Measurements from ENCODE around the gene SNRPN. TPM values are rescaled to one million over a fixed set of nuclear protein-coding genes. Genes with fewer than 3 reads are reported as not detected.
"Not testable (repeated sequence)": the region's sequence is repeated elsewhere in the genome, so short reads cannot be mapped to it uniquely, and the experiment has no call there.

Gene SNRPN
- total and polyA plus RNA-seq, 4 donors = 65.1 to 192 (median 83.0) TPM

DNA sequence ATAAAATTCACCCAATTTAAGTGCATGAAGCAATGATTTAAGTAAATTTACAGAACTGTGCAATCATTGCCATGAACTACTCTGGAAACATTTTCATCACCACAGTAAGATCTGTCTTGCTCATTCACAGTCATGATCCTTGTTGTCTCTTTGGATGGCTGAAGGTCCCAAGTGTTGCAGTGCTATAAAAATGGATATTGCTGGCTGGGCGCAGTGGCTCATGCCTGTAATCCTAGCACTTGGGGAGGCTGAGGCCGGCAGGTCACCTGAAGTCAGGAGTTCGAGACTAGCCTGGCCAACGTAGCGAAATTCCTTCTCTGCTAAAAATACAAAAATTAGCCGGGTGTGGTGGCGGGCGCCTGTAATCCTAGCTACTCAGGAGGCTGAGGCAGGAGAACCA is 17.0 kb downstream of the SNRPN start:
- Histone ChIP-seq H3K36me3 (ENCODE audit: control insufficient read depth in 4 of 4, insufficient read depth in 4 of 4, low read length in 4 of 4) (peaks cover 13 to 26% (median 18%) of the 10 kb centered on the region in 4 donors), H3K4me1 (ENCODE audit: control insufficient read depth in 5 of 5, insufficient read depth in 5 of 5, low read length in 5 of 5) (no peaks in the 10 kb centered on the region), H3K9ac (ENCODE audit: insufficient read depth in 1 of 2, low read length in 2 of 2) (no peak overlapping the region), H3K9me3 (ENCODE audit: control insufficient read depth in 4 of 4, insufficient read depth in 3 of 4, low read length in 3 of 4) (peaks cover 0 to 20% (median 0%) of the 10 kb centered on the region in 4 donors), H3K27ac (ENCODE audit: low read depth in 1 of 2, low read length in 1 of 2) (no peak overlapping the region), H3K27me3 (ENCODE audit: control insufficient read depth in 3 of 3, insufficient read depth in 3 of 3, low read length in 2 of 3) (no peaks in the 10 kb centered on the region), H3K4me3 (no peak overlapping the region)
- ATAC-seq (ENCODE audit: insufficient read depth, low FRiP score) (no peak), DNase-seq (no peak)
- WGBS, 2 donors = 92 to 96% methylated on average over 8 of the region's 8 CpGs
- TF ChIP-seq, protein P1, sequence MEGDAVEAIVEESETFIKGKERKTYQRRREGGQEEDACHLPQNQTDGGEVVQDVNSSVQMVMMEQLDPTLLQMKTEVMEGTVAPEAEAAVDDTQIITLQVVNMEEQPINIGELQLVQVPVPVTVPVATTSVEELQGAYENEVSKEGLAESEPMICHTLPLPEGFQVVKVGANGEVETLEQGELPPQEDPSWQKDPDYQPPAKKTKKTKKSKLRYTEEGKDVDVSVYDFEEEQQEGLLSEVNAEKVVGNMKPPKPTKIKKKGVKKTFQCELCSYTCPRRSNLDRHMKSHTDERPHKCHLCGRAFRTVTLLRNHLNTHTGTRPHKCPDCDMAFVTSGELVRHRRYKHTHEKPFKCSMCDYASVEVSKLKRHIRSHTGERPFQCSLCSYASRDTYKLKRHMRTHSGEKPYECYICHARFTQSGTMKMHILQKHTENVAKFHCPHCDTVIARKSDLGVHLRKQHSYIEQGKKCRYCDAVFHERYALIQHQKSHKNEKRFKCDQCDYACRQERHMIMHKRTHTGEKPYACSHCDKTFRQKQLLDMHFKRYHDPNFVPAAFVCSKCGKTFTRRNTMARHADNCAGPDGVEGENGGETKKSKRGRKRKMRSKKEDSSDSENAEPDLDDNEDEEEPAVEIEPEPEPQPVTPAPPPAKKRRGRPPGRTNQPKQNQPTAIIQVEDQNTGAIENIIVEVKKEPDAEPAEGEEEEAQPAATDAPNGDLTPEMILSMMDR (IDR thresholded peaks at IDR 0.05; ENCODE audit: control extremely low read depth, extremely low read depth) = no peak

DNA sequence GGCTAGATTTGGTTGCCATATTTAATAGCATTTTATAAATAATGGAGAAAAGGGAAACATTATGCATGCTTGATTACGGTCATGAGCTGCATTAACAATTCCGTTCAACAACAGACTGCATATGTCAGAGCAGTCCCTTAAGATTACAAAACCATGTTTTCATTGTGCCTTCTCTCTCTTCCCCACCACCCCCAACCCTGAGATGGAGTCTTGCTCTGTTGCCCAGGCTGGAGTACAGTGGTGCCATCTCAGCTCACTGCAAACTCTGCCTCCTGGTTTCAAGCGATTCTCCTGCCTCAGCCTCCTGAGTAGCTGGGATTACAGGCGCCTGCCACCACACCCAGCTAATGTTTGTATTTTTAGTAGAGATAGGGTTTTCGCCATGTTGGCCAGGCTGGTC is 17.9 kb downstream of the SNRPN start:
- ATAC-seq (ENCODE audit: insufficient read depth, low FRiP score); H3K27ac ChIP-seq (ENCODE audit: low read depth in 1 of 2, low read length in 1 of 2); DNase-seq; H3K4me3 ChIP-seq; H3K4me1 ChIP-seq (ENCODE audit: control insufficient read depth in 5 of 5, insufficient read depth in 5 of 5, low read length in 5 of 5); H3K27me3 ChIP-seq (ENCODE audit: control insufficient read depth in 3 of 3, insufficient read depth in 3 of 3, low read length in 2 of 3); H3K9ac ChIP-seq (ENCODE audit: insufficient read depth in 1 of 2, low read length in 2 of 2): not testable (repeated sequence)
- WGBS, 2 donors = 91% methylated on average over 5 of the region's 5 CpGs
- H3K9me3 ChIP-seq (ENCODE audit: control insufficient read depth in 4 of 4, insufficient read depth in 3 of 4, low read length in 3 of 4) = peaks cover 0 to 21% (median 0%) of the 10 kb centered on the region in 4 donors
- peaks cover 13 to 28% (median 24%) of the 10 kb centered on the region in 4 donors for H3K36me3 ChIP-seq (ENCODE audit: control insufficient read depth in 4 of 4, insufficient read depth in 4 of 4, low read length in 4 of 4)

DNA sequence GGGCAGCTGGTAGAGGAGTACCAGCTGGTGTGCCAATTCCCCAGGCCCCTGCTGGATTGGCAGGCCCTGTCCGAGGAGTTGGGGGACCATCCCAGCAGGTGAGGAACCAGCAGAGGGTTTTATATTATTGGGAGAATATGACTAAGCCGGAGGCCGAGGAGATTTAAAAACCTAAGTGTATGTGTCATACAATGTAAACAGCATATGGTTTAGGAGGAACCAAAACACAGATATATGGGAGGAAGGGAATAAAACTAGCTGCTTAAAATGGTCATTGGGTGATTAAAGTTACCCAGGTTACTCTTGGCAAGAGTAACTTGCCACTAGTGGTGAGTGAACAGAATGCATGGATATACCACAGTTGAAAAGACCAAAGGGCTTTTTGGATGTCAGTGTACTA is 22.1 kb downstream of the SNRPN start:
- Histone ChIP-seq H3K27ac (ENCODE audit: low read depth in 1 of 2, low read length in 1 of 2) (no peak overlapping the region), H3K4me3 (no peak overlapping the region), H3K9me3 (ENCODE audit: control insufficient read depth in 4 of 4, insufficient read depth in 3 of 4, low read length in 3 of 4) (peaks cover 0 to 26% (median 0%) of the 10 kb centered on the region in 4 donors), H3K27me3 (ENCODE audit: control insufficient read depth in 3 of 3, insufficient read depth in 3 of 3, low read length in 2 of 3) (no peaks in the 10 kb centered on the region), H3K4me1 (ENCODE audit: control insufficient read depth in 5 of 5, insufficient read depth in 5 of 5, low read length in 5 of 5) (no peaks in the 10 kb centered on the region), H3K36me3 (ENCODE audit: control insufficient read depth in 4 of 4, insufficient read depth in 4 of 4, low read length in 4 of 4) (peaks cover 13 to 54% (median 28%) of the 10 kb centered on the region in 4 donors), H3K9ac (ENCODE audit: insufficient read depth in 1 of 2, low read length in 2 of 2) (no peak overlapping the region)
- WGBS, 2 donors = 87 to 88% methylated on average over 3 of the region's 3 CpGs
- TF ChIP-seq, protein P1 (IDR thresholded peaks at IDR 0.05; ENCODE audit: control extremely low read depth, extremely low read depth) = no peak
- ATAC-seq (ENCODE audit: insufficient read depth, low FRiP score) (no peak), DNase-seq (no peak)

DNA sequence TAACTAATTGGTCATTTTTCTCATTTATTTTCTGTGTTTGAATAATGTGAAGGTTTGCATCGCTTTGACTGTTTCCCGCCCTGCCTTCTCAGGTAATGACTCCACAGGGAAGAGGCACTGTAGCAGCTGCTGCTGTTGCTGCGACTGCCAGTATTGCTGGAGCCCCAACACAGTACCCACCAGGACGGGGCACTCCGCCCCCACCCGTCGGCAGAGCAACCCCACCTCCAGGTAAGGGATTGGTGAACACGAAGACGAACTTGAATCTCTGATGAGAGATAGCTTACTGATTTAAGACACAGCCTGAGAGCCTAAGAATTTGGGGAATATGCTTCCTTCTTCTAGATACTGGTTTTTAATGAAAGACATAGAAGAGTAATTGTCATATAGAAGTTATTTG is 22.9 kb downstream of the SNRPN start:
- Histone ChIP-seq H3K36me3 (ENCODE audit: control insufficient read depth in 4 of 4, insufficient read depth in 4 of 4, low read length in 4 of 4) (peaks cover 16 to 60% (median 31%) of the 10 kb centered on the region in 4 donors), H3K4me3 (no peak overlapping the region), H3K27ac (ENCODE audit: low read depth in 1 of 2, low read length in 1 of 2) (no peak overlapping the region), H3K4me1 (ENCODE audit: control insufficient read depth in 5 of 5, insufficient read depth in 5 of 5, low read length in 5 of 5) (no peaks in the 10 kb centered on the region), H3K27me3 (ENCODE audit: control insufficient read depth in 3 of 3, insufficient read depth in 3 of 3, low read length in 2 of 3) (no peaks in the 10 kb centered on the region), H3K9me3 (ENCODE audit: control insufficient read depth in 4 of 4, insufficient read depth in 3 of 4, low read length in 3 of 4) (peaks cover 0 to 27% (median 0%) of the 10 kb centered on the region in 4 donors), H3K9ac (ENCODE audit: insufficient read depth in 1 of 2, low read length in 2 of 2) (no peak overlapping the region)
- TF ChIP-seq, protein P1 (IDR thresholded peaks at IDR 0.05; ENCODE audit: control extremely low read depth, extremely low read depth) = no peak
- no peak for ATAC-seq (ENCODE audit: insufficient read depth, low FRiP score)
- WGBS, 2 donors = 90 to 93% methylated on average over 9 of the region's 9 CpGs
- DNase-seq = no peak
